ENCODE results near the gene CIRBP.

CIRBP gene

GRCh38 chr19:1270213-1270853 is 1.2 kb downstream of the CIRBP start:
- DNase-seq, result no peak

GRCh38 chr19:1270854-1271527 is 1.9 kb downstream of the CIRBP start:
- DNase-seq, result no peak

DNA sequence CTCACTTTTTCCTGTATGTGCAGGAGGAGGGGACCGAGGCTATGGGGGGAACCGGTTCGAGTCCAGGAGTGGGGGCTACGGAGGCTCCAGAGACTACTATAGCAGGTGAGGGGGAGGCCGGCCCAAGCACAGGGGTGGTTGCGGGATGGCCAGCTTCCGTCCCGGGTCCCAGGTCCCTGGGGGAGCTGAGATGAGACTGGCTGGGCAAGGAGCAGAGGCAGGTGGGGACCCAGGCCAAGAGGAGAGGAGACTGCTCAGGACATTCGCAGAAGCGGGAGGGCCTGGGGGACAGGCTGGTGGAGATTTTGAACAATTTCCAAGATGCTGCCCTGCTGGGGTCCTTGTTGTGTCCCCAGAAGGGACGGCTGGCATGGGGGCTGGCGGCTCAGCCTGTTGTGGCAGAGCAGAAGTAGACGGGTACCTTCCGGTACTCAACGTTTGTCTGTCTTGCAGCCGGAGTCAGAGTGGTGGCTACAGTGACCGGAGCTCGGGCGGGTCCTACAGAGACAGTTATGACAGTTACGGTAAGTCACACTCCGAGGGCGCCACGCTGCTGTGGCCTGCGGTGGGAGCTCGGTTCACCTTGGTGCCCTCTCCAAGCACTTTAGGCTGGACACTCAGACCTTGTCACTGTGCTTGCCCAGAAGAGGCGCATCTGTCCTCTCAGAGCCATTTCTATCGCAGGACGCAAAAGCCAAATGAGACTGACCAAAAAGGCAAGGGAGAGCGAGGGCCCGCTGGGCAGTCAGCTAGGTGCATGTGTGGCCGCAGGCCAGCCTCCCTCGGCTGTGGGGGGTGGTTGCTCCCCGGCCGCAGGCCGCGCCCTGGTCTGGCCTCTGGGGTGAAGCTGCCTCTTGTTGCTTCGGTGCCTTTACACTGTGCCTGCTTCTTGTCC is 2.6 kb downstream of the CIRBP start:
- no peak for DNase-seq

DNA sequence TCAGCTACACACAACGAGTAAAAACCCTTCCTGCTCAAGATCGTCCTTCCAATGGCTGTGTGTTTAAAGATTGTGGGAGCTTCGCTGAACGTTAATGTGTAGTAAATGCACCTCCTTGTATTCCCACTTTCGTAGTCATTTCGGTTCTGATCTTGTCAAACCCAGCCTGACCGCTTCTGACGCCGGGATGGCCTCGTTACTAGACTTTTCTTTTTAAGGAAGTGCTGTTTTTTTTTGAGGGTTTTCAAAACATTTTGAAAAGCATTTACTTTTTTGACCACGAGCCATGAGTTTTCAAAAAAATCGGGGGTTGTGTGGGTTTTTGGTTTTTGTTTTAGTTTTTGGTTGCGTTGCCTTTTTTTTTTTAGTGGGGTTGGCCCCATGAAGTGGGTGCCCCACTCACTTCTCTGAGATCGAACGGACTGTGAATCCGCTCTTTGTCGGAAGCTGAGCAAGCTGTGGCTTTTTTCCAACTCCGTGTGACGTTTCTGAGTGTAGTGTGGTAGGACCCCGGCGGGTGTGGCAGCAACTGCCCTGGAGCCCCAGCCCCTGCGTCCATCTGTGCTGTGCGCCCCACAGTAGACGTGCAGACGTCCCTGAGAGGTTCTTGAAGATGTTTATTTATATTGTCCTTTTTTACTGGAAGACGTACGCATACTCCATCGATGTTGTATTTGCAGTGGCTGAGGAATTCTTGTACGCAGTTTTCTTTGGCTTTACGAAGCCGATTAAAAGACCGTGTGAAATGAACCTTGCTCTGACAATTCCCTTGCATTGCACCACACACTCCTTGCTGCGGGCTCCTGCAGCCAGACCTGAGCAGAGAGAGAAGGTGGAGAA is 3.5 kb downstream of the CIRBP start:
- DNase-seq, result no peak

GRCh38 chr19:1273263-1274041 is 4.3 kb downstream of the CIRBP start:
- no peak for DNase-seq

- DNase-seq, result no peak
Measured at GRCh38 chr19:1274081-1274851, 5.1 kb downstream of the CIRBP start.

DNA sequence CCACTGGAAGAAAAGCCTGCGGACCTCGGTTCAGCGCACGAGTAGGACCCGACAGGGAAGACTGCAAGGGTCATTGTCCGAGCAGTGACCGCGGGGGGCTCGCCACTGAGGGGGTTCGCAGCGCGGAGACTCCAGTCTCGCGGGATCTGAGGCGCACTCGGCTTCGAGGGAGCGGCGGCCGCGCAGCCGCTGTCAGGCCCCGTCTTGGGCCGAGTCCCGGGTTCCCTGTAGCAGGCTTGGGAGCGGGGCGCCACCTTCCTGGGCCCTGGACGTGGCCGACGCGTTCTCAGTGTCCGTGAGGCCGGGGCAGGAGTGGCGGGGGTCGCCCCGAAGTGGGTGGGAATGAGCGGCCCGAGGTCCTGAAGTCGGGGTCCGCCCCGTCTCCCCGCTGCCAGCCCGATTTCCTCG is 5.7 kb downstream of the CIRBP start:
- DNase-seq, result no peak

DNA sequence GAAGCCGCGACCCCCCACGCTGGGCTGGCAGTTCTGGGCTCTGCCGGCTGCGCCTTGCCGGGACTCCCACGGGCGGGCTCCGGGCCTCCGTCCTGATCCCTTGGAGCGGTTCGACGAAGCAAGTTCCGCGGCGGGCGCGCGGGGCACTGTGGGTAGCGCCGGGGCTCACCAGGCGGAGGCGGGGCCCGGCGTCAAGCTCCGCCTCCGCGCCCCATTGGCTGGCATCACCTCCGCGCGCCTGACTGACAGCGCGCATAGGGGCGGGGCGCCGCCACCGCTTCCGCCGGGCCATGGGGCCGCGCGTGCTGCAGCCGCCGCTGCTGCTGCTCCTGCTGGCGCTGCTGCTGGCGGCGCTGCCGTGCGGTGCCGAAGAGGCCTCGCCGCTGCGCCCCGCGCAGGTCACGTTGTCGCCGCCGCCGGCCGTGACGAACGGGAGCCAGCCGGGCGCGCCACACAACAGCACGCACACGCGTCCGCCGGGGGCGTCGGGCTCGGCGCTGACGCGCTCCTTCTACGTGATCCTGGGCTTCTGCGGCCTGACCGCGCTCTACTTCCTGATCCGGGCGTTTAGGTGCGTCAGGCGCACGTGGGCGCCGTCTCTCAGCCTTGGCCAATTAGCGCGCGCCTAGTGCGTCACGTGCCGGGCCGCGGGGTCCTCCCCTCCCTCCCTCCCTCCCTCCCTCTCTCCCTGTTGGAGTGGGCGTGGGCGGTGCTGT is 6.3 kb downstream of the CIRBP start, which contains the start of gene FAM174C:
Gene FAM174C (plus strand): TSS at position 271 of the 716 bp plus-strand sequence. CDS start 20 bp downstream, at position 291.
- DNase-seq, result peak; percentile 98

DNA sequence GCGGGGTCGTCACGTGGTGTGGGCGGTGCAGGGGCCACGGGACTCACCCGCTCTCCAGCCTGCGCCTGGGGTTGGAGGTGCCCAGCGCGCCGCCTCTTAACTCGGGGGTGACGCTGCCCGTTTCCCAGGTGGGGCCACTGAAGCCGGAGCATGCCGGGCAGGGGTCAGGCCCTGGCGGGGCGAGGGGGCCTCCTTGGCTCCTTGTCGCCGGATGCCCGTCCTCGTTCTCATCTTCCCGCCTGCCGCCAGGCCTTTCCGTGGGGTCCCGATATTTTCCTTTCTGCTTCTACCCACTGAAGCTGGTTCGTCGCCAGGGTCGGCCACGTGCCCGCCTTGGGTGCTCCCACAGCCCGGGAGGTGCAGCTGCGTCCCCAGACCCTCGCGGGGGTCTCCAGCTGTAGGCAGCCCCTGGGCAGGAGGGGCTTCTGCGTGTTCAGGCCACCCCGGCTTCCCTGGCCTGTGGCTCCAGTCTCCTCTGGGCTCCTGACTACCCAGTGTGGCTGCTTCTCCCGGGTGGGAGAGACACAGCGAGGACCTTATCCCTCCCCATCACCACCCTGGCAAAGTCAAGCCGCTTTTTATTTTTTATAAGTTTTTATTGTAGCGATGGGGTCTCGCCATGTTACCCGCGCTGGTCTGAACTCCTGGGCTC is 7.0 kb downstream of the CIRBP start:
- no peak for DNase-seq

DNA sequence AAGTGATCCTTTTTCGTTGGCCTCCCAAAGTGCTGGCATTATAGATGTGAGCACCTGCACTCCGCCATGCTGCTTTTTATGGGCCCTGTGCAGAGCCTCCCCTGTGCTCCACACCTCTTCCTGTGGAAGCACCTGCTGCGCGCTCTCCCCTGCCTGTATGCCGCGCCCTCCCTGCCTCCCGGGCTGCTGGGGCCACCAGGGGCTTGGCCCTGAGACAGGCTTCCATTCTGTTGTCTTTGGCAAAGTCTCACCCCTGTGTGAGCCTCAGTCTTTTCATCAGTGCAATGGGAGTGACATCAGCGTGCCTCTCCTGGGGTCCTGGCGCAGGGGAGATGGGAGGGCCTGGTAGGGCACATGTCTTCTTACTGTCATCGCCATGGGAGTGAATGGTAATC is 7.5 kb downstream of the CIRBP start:
- no peak for DNase-seq

DNA sequence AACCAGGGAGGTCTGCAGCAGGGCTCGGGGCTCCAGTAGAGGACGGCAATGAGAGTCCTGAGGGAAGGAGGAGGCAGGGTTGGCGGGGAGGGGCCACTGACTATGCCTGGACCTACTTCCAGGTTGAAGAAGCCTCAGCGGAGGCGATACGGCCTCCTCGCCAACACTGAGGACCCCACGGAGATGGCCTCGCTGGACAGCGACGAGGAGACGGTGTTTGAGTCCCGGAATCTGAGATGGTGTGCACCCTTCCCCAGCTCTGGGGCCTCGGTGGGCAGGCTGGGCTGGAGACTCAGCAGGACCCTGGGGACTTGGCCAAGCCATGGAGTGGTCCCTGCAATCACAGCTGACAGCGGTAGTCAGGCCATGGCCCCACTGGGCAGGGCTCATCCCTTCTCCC is 7.9 kb downstream of the CIRBP start:
- no peak for DNase-seq

DNA sequence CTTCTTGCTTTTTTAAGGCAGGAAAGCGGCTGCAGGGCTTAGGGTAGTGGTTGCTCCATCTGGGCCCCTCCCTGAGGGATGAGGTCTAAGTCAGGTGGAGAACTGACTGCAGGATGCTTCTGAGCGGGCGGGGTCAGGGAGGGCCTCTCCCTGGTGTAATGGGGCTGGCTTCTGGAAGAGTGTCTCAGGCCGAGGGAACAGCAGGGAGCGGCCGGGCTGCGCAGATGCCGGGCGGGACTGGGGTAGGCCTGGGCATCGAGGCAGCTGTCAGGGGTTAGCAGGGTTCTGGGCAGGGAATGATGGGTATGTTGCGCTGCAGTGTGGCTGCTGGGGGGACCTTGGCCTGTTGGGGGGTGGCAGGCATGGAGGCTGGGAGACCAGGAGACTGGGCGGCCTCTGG is 8.9 kb downstream of the CIRBP start:
- no peak for DNase-seq

DNA sequence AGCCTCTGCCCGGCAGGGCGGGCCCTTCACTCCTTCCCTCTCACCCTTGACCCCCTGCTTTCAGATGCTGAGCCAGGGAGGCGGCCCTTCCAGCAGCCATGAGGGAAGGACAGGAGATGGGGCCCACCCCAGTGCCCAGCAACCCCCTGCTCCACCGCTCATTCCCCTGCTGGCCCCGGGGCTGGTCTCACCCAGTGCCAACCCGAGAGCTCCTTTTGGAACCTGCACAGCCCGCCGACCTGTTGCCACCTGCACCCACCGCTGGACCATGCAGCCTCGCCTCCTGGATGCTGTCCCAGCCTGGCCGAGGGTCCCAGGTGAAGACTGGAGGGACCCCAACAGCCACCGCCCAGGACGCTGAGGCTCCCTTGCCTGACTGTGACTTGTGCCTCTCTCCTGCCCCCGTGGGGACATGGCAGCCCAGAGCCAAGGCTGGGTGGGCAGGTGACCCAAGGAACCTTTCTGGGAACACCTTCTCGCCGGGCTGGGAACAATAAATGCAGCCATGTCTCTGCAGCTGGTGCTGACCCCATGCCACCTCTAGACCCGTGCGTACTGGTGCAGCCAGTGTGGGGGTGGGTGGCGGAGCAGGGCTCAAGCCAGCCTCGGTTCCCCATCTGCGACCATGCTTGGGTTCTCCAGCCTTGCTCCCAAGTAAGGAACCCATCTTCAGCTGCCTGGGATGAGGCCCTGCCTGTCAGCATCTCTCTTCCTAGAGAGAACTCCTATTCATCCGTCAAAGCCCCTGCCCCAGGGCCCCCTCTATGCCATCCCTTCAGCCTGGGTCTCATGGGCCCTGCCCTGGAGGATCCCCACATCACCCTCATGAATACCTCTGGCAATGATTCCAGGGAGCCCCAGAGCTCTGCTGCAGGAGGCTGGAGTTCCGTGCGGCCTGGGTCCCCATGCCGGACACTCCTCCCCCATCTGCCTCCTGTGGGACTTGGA is 9.9 kb downstream of the CIRBP start:
- no peak for DNase-seq

DNA sequence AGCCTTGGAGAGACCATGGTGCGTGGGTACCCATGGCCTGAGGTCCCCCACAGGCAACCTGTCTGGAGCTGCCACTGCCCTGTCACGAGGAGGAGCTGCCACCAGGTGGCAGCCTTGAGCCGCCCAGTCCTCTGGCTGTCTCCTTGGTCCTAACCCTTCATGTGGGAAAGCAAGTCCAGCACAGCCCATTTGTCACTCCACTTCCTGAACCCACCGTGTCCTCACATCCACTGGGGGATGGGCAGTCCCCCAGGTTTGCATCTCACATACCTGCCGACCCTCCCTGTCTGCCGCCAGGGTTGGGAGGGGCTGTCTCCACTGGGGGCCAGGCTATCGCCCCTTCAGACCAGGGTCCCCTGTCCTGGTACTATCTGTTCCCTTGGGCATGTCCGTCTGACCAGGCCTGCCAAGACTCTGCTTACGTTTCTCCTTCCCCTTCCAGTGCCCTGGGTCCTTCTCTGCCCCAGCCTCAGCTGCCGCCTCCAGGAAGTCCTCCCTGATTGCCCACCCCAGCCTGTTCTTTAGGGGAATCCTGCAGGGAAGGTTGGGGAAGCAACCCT is 10.7 kb downstream of the CIRBP start:
- peak; percentile 68 for DNase-seq

- no peak for DNase-seq
Measured at GRCh38 chr19:1280636-1281568, 11.8 kb downstream of the CIRBP start.

DNA sequence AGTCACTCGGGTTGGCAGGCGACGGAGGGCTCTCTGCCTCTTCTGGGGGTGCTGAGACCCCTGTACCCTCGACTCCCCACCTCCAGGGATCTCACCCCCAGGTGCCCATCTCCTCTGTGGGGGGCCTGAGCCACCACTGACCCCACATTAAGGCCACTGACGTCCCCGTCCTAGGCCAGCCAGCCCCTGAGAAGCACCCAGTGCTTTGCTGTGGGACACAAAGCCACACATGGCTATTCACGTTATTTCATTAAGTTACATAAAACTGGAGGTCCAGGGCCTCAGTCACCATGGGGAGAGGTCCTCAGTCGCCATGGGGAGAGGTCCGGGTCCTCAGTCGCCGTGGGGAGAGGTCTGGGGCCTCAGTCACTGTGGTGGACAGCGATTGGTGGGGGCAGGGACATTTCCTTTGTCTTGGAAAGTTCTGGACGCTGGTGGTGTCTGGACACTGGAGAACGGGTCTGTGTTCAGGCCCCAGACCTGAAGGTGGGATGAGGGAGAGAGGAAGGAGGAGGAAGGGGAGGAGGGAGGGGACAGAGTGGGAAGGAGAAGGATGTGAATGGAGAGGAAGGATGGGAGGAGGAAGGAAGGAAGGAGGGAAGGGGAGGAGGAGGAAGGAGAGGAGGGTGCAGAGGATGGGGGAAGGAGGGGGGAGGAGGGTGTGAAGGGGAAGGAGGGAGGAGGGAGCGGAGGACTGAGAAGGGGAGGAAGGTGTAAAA is 12.6 kb downstream of the CIRBP start:
- DNase-seq, result no peak
